Natural killer cell treated with Interleukin-12 subunit alpha and Interleukin-12 subunit beta and Interleukin-15 and Interleukin-18, amount 100 ng/mL, for 72 hours (primary cell): ENCODE results near the gene NEDD9. TPM values are rescaled to one million over a fixed set of nuclear protein-coding genes. Genes with fewer than 3 reads are reported as not detected.
A peak's percentile ranks its signal among the peaks of the same experiment; 100 is the strongest.

Source experiments
- ATAC-seq, 2 donors: fragments of 150-1000 bp; cut with Tn5 transposase in 1 of 2; sonication (Bioruptor Pico), chemical (Tn5 transposase) in 1 of 2; 2 replicates each; pipeline ENCODE4 v1.10.0; 2021
- DNase-seq: peaks from one replicate; pipeline ENCODE4 v3.0.0; 2022; ENCODE audit warnings: low spot score
- H3K27ac Mint-ChIP-seq, 2 donors: 1 replicate in 1 of 2; 2 replicates in 1 of 2; pipeline ENCODE4 v1.8.0; 2022; ENCODE audit warnings: mixed read lengths in 2 of 2, mild to moderate bottlenecking in 1 of 2, moderate library complexity in 1 of 2
- H3K27me3 Mint-ChIP-seq, 2 donors: 1 replicate in 1 of 2; 2 replicates in 1 of 2; pipeline ENCODE4 v1.8.0; 2022; ENCODE audit warnings: mixed read lengths in 2 of 2
- H3K36me3 Mint-ChIP-seq: one replicate; pipeline ENCODE4 v1.8.0; 2022; ENCODE audit warnings: mixed read lengths
- H3K4me1 Mint-ChIP-seq, 2 donors: 1 replicate in 1 of 2; 2 replicates in 1 of 2; pipeline ENCODE4 v1.8.0; 2022; ENCODE audit warnings: low read depth in 2 of 2, mixed read lengths in 2 of 2, mild to moderate bottlenecking in 1 of 2
- H3K4me3 Mint-ChIP-seq: one replicate; pipeline ENCODE4 v1.8.0; 2022; ENCODE audit warnings: mixed read lengths
- H3K9me3 Mint-ChIP-seq: 2 replicates; pipeline ENCODE4 v1.8.0; 2022; ENCODE audit warnings: mixed read lengths
- total RNA-seq, 2 donors: library from RNA; stranded (reverse); gene quantifications; one replicate each; pipeline ENCODE4 v1.2.3, GENCODE V29; 2022

The NEDD9 gene
- total RNA-seq, 2 donors from 2014 or later, result 59.9 to 81.3 TPM

- no peak for DNase-seq
- Mint-ChIP-seq H3K4me3 (no peak overlapping the region), H3K27ac (peak overlapping the region in 1 of 2 donors; percentile 30), H3K27me3 (no peaks in the 10 kb centered on the region), H3K4me1 (peaks cover 13% of the 10 kb centered on the region in 2 donors), H3K36me3 (no peaks in the 10 kb centered on the region), H3K9me3 (no peaks in the 10 kb centered on the region)
- ATAC-seq, result no peak
Measured at GRCh38 chr6:11146117-11146826, 86.2 kb downstream of the NEDD9 start.

GRCh38 chr6:11144393-11144851, 88.0 kb downstream of the NEDD9 start:
- H3K4me1 Mint-ChIP-seq, result peaks cover 13 to 16% of the 10 kb centered on the region in 2 donors
- H3K9me3 Mint-ChIP-seq, result no peaks in the 10 kb centered on the region
- no peak overlapping the region for H3K4me3 Mint-ChIP-seq
- no peaks in the 10 kb centered on the region for H3K36me3 Mint-ChIP-seq
- peak; percentile 83 to 89 for ATAC-seq
- peak; percentile 83 for DNase-seq
- no peaks in the 10 kb centered on the region for H3K27me3 Mint-ChIP-seq
- H3K27ac Mint-ChIP-seq, result peak overlapping the region in 1 of 2 donors; percentile 49

GRCh38 chr6:11143394-11144371, 88.8 kb downstream of the NEDD9 start:
- no peaks in the 10 kb centered on the region for H3K9me3 Mint-ChIP-seq

GRCh38 chr6:11142296-11143027, 90.0 kb downstream of the NEDD9 start:
- ATAC-seq, result no peak
- H3K9me3 Mint-ChIP-seq, result no peaks in the 10 kb centered on the region
- no peak for DNase-seq
- H3K27ac Mint-ChIP-seq, result no peak overlapping the region
- no peaks in the 10 kb centered on the region for H3K36me3 Mint-ChIP-seq
- peaks cover 18 to 22% of the 10 kb centered on the region in 2 donors for H3K4me1 Mint-ChIP-seq
- no peaks in the 10 kb centered on the region for H3K27me3 Mint-ChIP-seq
- no peak overlapping the region for H3K4me3 Mint-ChIP-seq

More at GRCh38 chr6:11143394-11144371, 88.8 kb downstream of the NEDD9 start:
- peaks cover 18 to 22% of the 10 kb centered on the region in 2 donors for H3K4me1 Mint-ChIP-seq
- no peaks in the 10 kb centered on the region for H3K36me3 Mint-ChIP-seq
- ATAC-seq (peak; percentile 81 to 82), DNase-seq (no peak)
- no peak overlapping the region for H3K4me3 Mint-ChIP-seq
- no peaks in the 10 kb centered on the region for H3K27me3 Mint-ChIP-seq
- peak overlapping the region in 1 of 2 donors; percentile 49 for H3K27ac Mint-ChIP-seq

GRCh38 chr6:11141295-11141694, 91.2 kb downstream of the NEDD9 start:
- no peaks in the 10 kb centered on the region for H3K9me3 Mint-ChIP-seq
- no peak overlapping the region for H3K4me3 Mint-ChIP-seq
- no peak for DNase-seq
- no peaks in the 10 kb centered on the region for H3K27me3 Mint-ChIP-seq
- peaks cover 18 to 22% of the 10 kb centered on the region in 2 donors for H3K4me1 Mint-ChIP-seq
- no peaks in the 10 kb centered on the region for H3K36me3 Mint-ChIP-seq
- ATAC-seq, result no peak
- H3K27ac Mint-ChIP-seq, result no peak overlapping the region

- DNase-seq, result no peak
- ATAC-seq, result no peak
- no peaks in the 10 kb centered on the region for H3K9me3 Mint-ChIP-seq
- H3K36me3 Mint-ChIP-seq, result peaks cover 1% of the 10 kb centered on the region
- H3K27ac Mint-ChIP-seq, result no peak overlapping the region
- no peaks in the 10 kb centered on the region for H3K27me3 Mint-ChIP-seq
- no peak overlapping the region for H3K4me3 Mint-ChIP-seq
- H3K4me1 Mint-ChIP-seq, result peaks cover 18 to 22% of the 10 kb centered on the region in 2 donors
Measured at GRCh38 chr6:11140056-11140455, 92.4 kb downstream of the NEDD9 start.

- DNase-seq (no peak), ATAC-seq (no peak)
- peaks cover 15 to 19% of the 10 kb centered on the region in 2 donors for H3K4me1 Mint-ChIP-seq
- H3K27ac Mint-ChIP-seq, result no peak overlapping the region
- peaks cover 6% of the 10 kb centered on the region for H3K36me3 Mint-ChIP-seq
- no peaks in the 10 kb centered on the region for H3K9me3 Mint-ChIP-seq
- no peaks in the 10 kb centered on the region for H3K27me3 Mint-ChIP-seq
- no peak overlapping the region for H3K4me3 Mint-ChIP-seq
Measured at GRCh38 chr6:11139051-11139960, 93.2 kb downstream of the NEDD9 start.

- ATAC-seq (no peak), DNase-seq (no peak)
- Mint-ChIP-seq H3K4me1 (peaks cover 5 to 10% of the 10 kb centered on the region in 2 donors), H3K4me3 (no peak overlapping the region), H3K27me3 (no peaks in the 10 kb centered on the region), H3K9me3 (no peaks in the 10 kb centered on the region), H3K27ac (no peak overlapping the region), H3K36me3 (peaks cover 6% of the 10 kb centered on the region)
Measured at GRCh38 chr6:11136809-11137208, 95.7 kb downstream of the NEDD9 start.

Other genes starting within 250 kb of the NEDD9 start
- not detected for gene ELOVL2, start 188.4 kb downstream of the NEDD9 start, total RNA-seq
- gene SMIM13, start 138.8 kb downstream of the NEDD9 start, total RNA-seq, result 10 to 100 TPM; 14.2 to 16.0 TPM
- gene ERVFRD-1, start 120.9 kb downstream of the NEDD9 start, total RNA-seq, result not detected